ENCODE measurements around the gene CETP. TPM values are rescaled to one million over a fixed set of nuclear protein-coding genes. Genes with fewer than 3 reads are reported as not detected.

Gene CETP
- polyA plus RNA-seq, 1 donor (not counting 4 experiments of a cell fraction or from before 2014, with no cell fraction given): not detected

GRCh38 chr16:56971768-56972043 is 10.0 kb downstream of the CETP start:
- Histone ChIP-seq H4K20me1 (ENCODE audit: control insufficient read depth, extremely low read depth, insufficient read depth, low read length) (no peaks in the 10 kb centered on the region), H3K4me1 (ENCODE audit: control insufficient read depth, extremely low read depth, insufficient read depth, low read length) (no peaks in the 10 kb centered on the region), H3K9me3 (ENCODE audit: control insufficient read depth, low read depth, low read length) (no peaks in the 10 kb centered on the region), H3K79me2 (ENCODE audit: control insufficient read depth, insufficient read depth, low read length) (no peaks in the 10 kb centered on the region), H3K36me3 (ENCODE audit: control insufficient read depth in 2 of 2, extremely low read depth in 1 of 2, insufficient read depth in 2 of 2, low read length in 2 of 2) (no peaks in the 10 kb centered on the region), H3K4me2 (ENCODE audit: control insufficient read depth, extremely low read depth, insufficient read depth, low read depth, low read length) (no peak overlapping the region), H3K27me3 (ENCODE audit: control insufficient read depth, extremely low read depth, insufficient read depth, low read length) (peaks cover 20% of the 10 kb centered on the region), H2AFZ (ENCODE audit: control insufficient read depth, low read length) (no peak overlapping the region), H3K9me1 (ENCODE audit: control insufficient read depth, extremely low read depth, insufficient read depth, low read length) (no peaks in the 10 kb centered on the region), H3K9ac (ENCODE audit: control insufficient read depth, extremely low read depth, insufficient read depth, low read length) (no peak overlapping the region), H3K4me3 (ENCODE audit: control insufficient read depth in 2 of 3, extremely low read depth in 1 of 3, insufficient read depth in 2 of 3, low read depth in 1 of 3, low read length in 3 of 3) (no peak overlapping the region), H3K27ac (ENCODE audit: control insufficient read depth, insufficient read depth, low read length) (no peak overlapping the region)
- dilution Hi-C loops (cut with MboI; ENCODE audit: extremely low pct_ligation_motif_present, low sequenced_read_pairs): no loop called here
- TF ChIP-seq EZH2 (IDR thresholded peaks at IDR 0.05; ENCODE audit: low read length) (no peak), CTCF (optimal IDR thresholded peaks at IDR 0.05 in 1 of 3, IDR thresholded peaks at IDR 0.05 in 1 of 3, conservative IDR thresholded peaks at IDR 0.05 in 1 of 3; ENCODE audit: extremely low read depth in 1 of 3, insufficient read depth in 2 of 3, low read length in 3 of 3) (no peak)
- no peak for DNase-seq (ENCODE audit: low read depth, low spot score)
- FAIRE-seq: no peak

GRCh38 chr16:56972403-56973293 is 10.9 kb downstream of the CETP start:
- Histone ChIP-seq H3K4me3 (ENCODE audit: control insufficient read depth in 2 of 3, extremely low read depth in 1 of 3, insufficient read depth in 2 of 3, low read depth in 1 of 3, low read length in 3 of 3) (no peak overlapping the region), H3K27me3 (ENCODE audit: control insufficient read depth, extremely low read depth, insufficient read depth, low read length) (peaks cover 20% of the 10 kb centered on the region), H3K79me2 (ENCODE audit: control insufficient read depth, insufficient read depth, low read length) (no peaks in the 10 kb centered on the region), H3K4me2 (ENCODE audit: control insufficient read depth, extremely low read depth, insufficient read depth, low read depth, low read length) (no peak overlapping the region), H3K9me3 (ENCODE audit: control insufficient read depth, low read depth, low read length) (no peaks in the 10 kb centered on the region), H2AFZ (ENCODE audit: control insufficient read depth, low read length) (no peak overlapping the region), H3K4me1 (ENCODE audit: control insufficient read depth, extremely low read depth, insufficient read depth, low read length) (no peaks in the 10 kb centered on the region), H3K36me3 (ENCODE audit: control insufficient read depth in 2 of 2, extremely low read depth in 1 of 2, insufficient read depth in 2 of 2, low read length in 2 of 2) (no peaks in the 10 kb centered on the region), H4K20me1 (ENCODE audit: control insufficient read depth, extremely low read depth, insufficient read depth, low read length) (no peaks in the 10 kb centered on the region), H3K9ac (ENCODE audit: control insufficient read depth, extremely low read depth, insufficient read depth, low read length) (no peak overlapping the region), H3K9me1 (ENCODE audit: control insufficient read depth, extremely low read depth, insufficient read depth, low read length) (no peaks in the 10 kb centered on the region), H3K27ac (ENCODE audit: control insufficient read depth, insufficient read depth, low read length) (no peak overlapping the region)
- dilution Hi-C loops (cut with MboI; ENCODE audit: extremely low pct_ligation_motif_present, low sequenced_read_pairs): no loop called here
- no peak for FAIRE-seq
- DNase-seq (ENCODE audit: low read depth, low spot score): no peak
- no peak for TF ChIP-seq EZH2 (IDR thresholded peaks at IDR 0.05; ENCODE audit: low read length)
